ENCODE measurements around the gene TSSK2.

Gene TSSK2

DNA sequence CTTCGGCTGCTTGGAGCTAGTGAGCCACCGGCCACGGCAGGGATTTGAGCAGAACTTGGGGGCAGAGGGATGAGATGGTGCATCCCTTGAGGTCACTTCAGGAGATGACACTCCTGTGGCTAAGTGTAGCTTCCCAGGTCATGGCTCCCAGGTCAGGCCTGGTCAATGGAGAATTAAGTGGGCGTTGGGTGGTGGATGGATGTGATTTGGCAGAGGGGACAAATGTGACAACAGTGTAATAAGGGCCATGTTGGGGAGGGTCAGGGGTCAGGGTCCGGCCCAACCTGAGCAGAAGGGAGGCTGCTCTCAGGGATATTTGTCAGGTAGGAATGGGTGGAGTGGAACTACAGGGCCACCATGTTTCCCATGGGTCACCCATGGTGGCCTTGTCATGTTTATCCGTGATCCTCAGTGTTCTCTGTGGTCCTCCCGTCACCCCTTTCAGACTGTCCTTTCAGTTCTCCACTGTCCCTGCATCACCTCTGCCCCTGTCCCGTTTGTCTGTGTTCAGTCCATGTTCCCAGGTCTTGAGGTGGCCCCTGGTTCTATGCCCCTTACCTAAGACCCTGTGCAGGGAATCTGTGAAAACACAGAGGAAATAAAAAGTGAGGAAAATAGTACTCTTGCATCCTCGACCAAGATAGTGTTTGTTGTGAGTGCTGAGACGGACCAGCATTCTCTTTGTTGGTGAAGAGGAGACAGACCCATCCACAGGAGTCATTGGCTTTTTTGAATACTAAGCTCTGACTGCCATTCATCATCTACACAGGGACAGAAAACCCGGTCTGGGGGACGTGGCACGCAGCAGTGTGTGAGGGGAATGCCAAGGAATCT, 41.3 kb downstream of the TSSK2 start:
- no peak for DNase-seq

DNA sequence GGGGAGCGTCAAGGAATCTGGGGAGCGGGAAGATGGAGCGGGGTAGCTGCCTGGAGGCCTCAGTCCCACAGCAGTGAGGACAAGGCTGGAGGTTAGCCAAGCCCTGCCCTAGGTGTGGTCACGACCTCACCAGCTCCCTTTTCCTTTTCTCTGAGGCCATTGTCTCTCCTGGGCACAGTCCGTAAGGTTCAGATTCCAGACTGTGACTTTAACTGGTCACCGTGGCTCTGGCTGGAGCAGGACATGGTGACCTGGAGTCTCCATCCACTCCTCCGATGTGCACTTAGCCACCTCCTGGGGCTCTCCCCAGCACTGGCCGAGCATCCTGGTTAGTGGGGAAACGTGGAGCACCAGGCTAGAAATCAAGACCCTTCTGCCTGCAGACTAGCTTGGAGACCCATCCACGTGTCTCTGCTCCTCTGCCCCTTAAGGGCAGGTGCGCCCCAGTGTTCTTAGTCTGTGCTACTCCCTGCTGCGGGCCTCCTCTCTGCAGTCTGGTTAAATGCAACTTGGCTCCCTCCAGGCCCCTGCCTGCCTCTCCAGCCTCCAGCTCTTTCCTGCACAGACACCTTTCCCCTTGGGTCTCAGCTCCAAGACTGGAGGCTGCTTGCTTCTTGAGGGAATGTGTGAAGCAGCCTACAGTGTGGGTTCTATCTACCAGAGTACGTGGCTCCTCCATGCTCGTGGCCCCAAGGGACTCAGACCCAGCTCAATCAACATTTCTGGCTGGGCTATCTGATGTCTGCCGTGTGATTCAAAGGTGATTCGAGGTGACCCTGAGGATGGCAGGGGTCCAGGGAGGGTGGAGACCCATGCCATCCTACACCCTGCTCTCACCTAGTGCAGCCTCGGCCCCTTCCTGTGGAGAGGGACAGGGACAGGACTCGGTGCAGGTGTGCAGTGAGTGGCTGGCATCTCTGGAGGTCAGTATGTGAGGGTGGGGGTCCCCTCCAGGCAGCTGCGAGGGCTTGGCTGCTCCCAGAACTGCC, 42.2 kb downstream of the TSSK2 start:
- no peak for DNase-seq

DNA sequence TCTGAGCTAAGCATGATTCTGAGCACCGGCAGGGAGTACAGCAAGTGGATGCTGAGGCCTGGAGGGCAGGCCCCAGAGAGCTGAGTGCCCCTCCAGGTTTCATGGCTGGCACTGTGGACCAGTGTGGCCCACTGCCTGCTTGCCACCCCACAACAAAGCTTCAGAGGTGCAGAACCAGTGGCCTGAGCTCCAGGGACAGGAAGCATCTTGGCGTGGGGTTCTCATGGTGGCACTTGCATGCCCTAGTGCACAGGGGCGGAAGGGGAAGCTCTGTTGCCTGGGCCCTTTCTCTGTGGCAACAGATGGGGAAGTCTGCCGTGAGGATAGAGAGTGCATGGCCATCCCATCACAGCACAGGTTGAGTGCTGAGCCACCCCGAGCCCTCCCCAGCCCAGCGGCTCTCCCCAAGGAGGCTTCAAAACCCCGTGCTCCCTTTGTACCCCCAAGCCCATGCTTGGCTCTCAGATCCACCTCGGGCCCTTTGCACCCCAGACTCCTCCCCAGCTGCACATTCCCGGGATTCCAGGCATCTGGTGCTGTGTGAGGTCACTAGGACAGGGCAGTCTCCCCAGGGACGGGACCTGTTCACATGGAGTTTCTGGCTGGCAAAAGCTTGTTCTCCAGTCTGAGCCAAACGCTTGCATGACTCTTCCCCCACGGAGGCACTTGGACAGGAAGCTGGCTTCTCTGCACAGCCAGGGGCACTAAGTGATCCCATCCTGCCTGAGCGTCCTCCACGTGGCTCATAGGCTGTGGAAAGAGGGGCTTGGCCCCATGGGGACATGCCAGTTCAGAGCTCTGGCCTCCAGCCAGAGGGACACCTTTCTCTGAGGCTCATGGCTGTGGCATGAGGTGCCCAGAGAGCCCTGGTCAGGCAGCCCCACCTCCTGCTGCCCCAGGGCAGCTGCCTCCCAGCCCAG, 43.3 kb downstream of the TSSK2 start:
- DNase-seq = peak; percentile 54

DNA sequence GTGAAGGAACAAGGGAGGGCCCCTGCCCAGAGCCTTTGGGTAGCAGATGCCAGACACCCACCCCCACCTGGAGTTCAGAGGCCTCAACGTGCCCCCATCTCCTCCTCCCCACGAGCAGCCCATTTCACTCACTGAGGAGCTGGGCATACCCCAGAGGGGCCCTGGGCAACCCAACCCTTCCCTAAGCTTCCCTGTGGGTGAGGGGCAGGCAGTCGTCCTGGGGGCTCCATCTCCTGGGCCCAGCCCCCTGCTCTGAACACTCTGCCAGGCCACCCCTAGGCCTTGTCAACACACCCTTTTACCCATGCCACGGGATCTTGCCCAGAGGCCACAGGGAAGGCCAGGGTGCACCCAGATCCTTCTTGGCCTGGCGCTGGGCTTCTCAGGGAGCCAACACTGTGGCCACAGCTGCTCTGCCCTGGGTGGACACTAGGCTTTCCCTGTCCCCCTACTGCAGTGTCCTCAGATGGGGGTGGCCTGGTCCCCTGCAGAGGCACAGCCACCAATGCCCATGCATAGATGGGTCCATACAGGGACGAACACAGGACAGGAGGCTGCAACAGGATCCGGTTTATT, 44.0 kb downstream of the TSSK2 start:
- DNase-seq = no peak

DNA sequence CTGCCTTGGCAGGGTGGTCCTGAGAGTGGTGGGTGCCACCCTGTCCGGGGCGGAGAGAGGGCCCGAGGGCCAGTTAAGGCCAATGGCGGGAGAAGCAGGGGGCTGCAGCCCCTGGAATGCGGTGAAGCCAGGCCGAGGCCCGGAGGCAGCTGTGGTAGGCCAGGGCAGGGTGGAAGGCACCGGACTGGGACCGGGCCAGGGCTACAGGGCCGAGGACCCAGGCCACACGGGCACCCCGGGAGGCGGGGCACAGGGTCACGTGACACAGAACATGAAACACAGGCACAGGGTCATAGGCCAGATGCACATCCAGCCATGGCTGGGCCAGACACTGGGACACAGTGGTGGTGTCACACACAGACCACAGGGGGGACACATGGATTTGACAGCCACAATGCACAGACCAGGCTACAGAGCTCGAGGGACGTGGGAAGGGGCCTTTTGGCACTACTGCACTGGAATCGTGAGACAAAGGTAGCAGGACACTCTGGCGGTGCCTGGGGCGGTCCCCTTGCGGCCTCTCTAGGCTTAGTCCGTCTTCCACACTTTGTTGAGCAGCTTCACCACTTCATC, 44.6 kb downstream of the TSSK2 start:
- no peak for DNase-seq

DNA sequence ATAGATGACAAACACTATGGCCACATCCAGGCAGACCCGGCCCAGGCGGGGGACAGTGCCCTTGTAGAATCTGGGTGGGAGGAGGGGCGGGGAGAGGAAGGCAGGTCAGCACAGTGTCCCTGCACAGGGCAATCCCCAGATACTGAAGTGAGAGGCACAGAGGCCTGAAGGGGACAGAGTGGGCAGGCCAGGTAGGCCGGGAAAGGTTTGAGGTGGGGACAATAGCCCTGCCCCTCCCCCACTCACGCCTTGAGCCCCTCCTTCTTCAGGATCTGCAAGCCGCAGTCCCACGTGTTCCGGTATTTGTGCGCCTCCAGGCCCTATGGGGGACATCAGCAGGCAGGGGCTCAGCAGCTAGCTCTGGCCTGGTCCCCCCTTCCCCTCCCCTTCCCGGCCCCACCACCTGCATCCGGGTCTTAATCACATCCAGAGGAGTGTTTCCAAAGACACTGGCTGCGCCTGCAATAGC, 45.1 kb downstream of the TSSK2 start:
- DNase-seq = no peak

DNA sequence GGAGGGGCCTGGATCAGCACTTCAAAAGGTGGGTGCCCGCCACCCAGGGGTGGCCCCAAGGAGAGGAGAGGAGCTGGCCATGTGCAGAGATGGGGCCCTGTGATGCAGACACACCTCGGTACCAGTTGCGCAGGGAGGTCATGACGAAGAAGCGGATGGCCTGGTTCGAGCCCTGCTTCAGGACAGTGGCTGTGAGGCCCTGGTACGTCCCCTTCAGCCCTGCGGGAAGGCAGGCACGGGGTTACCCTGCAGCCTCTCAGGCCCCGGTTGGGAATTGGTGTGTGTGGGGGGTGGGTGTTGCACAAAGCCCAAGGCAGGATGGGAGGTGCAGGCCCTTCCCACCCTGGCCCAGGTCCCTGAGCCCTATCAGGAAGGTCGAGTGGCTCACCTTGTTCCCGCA, 45.6 kb downstream of the TSSK2 start:
- DNase-seq = no peak

DNA sequence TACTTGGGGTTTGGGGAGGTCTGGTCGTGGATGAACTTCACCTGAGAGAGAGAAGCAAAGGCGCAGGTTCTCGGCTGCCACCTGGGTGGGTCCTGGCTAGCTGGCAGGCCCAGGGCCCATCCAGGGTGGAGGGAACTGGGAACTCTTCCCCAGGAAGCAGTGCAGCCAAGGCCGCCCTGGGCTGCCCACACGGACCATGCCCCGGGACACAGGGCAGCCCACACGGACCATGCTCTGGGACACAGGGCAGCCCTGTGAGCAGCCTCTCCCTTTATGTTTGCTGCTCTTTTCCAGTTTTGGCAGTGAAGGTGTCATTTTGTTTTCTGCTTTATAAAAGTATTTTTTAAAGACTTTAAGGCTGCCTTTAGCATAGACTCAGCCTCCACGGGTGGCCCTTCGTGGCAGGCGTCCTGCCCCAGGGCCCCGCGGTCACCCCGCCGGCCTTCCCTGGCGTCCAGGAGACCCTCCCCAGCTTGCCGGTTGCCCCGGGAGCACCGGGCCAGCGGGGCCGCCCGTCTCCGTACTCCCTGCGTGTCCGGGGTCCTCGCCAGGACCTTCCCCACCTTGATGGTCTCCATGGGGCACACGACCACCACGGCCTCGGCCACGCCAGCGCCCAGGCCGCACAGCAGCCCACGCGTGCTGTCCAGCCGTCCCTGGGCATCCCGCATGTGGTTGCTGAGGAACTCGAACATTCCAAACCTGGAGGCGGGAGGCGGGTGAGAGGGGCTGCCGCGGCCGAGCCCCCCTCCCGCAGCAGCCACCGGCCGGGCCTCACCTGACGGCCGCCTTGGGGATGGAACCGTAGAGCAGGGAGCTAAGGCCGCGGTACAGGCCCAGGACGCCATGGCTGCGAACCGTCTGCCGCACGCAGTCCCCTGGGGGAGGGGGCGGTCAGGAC, 46.3 kb downstream of the TSSK2 start:
- DNase-seq = no peak

DNA sequence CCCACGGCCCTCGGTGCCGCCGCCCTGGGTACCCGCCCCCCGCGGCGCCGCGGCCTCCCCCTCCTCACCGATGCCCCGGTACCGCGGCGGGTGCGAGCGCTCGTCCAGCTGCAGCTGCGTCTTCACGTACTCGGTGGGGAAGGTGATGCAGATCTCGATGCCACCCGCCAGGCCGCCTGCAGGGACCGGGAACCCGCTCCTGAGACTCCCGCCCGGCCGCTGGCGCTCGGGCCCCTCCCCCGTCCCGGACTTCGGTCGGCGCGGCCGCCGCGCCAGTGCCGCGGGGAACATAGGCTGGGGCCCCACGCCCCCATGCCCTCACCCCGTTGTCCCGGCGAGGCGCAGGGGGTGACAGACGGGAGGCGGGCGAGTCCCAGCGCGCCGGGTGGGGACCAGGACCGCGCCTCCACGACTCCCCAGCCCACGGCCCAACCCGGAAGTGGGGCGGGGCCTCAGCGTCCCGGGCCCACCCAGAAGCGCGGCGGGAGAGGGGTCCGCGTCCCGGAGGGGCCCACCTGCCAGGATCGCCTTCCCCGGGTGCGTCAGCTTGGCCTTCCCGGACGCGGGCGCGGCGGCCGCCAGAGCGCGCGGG, 47.1 kb downstream of the TSSK2 start:
- DNase-seq = no peak

DNA sequence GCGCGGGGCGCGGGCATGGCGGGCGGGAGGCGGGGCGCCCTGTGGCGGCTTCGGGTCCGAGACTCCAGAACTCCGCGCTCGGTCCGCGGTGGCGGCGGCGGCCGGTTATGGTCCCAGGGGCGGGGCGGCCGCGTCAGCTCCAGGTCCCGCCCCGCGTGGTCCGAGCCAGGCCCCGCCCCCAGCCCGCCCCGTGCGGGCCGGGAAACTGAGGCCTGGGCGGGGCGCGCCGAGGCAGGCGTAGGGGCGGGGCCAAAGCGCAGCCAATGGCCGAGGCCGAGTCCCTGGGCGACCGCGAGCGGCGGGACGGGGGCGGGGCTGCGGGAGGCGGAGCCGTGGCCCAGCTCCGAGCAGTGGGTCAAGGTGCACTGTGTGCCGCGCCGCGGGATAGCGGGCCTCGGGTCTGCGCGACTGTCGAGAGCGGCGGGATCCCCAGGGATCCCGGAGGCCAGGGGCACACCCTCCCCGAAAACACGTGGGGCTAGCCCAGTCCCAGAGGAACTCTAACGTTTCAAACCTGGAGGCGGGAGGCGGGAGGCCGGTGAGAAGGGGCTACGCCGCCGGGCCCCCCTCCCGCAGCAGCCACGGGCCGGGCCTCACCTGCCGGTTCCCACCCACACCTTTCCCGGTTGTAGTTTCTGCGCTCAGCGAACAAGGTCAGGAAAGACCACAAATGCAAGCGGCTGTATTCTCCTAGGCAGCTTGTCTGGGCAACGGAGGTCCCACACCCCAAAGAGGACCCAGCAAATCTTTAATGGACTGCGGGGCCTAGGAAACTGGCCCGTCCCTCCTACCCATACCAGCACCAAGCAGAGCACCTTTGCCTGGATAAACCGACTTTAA, 47.8 kb downstream of the TSSK2 start, which contains the start of gene SLC25A1:
SLC25A1 (minus strand) TSS at position 80 of the 840 bp plus-strand sequence; CDS start at position 17, 63 bp downstream.
- peak; percentile 87 for DNase-seq

DNA sequence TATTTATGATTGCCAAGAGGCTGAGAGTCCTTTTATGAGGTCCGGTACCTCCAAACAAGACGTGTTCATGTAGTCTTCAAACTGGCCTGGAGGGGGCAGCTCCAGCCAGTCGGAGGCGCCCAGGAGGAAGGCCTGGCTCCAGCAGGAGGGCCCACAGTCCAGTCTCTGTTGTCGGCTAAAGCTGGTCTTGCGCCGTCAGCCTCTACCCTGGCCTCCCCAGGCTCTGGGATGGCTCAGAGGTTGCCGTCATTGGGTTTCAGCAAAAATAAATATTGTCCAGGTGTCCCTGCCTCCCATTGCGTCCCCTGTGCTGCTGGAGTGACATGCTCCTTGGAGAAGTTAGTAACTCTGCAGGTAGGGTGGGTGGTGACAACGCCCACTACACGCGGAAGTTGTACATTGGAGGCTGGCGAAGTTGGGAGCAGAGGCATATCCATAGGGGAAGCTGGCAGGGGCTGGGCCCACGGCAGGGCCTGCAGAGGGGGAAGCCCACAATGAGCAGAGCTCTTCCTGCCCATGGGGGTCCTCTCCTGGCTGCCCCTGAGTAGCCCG, 48.5 kb downstream of the TSSK2 start:
- peak; percentile 75 for DNase-seq

DNA sequence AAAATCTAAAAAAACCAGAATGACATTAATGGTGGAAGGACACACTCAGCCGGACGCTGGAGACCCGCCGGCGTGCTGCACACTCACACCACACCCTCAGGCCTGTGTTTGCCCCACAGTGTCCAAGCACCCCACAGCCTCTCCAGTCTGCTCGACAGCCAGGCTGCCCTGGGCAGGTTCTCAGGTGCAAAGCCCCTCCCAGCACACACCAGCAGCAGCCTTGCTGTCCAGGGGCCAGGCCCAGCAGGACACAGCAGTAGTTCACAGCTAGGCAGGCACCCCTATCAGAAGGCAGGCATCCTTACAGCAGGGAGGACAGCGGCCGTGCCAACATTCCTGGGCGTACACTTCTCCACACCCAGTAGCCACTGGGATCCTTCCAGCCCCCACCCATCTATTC, 49.1 kb downstream of the TSSK2 start:
- DNase-seq = no peak

DNA sequence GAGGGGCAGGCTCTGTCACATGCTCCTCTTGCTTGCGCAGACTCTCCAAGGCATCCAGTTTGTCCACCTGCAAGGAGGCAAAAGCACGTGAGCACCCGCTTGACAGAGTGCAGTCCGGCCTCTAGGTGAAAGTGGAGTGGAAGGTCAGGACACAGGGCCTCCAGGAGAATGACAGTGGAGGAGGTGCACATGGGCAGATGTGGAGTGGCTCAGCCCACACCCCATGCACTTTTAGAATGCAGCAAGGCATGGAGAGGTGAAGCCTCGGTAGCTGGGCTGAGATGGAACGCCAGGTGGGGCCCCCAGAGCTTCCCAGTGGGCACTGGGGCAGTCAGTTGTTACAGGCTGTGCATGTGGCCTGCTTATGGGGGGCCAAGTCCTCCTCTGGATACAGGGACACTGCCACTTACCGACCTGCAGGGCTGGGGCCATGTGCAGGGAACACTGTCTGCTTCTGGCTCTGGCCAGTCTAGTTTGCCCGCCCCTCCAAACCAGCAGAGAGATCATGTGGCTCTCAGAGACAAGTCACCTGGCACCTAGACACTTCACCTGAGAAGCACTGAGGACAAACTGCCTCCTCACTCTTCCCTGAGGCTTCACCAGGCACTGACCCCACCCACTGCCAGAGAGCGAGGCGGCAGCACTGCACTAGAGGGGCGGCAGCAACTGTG, 49.8 kb downstream of the TSSK2 start:
- DNase-seq = no peak

DNA sequence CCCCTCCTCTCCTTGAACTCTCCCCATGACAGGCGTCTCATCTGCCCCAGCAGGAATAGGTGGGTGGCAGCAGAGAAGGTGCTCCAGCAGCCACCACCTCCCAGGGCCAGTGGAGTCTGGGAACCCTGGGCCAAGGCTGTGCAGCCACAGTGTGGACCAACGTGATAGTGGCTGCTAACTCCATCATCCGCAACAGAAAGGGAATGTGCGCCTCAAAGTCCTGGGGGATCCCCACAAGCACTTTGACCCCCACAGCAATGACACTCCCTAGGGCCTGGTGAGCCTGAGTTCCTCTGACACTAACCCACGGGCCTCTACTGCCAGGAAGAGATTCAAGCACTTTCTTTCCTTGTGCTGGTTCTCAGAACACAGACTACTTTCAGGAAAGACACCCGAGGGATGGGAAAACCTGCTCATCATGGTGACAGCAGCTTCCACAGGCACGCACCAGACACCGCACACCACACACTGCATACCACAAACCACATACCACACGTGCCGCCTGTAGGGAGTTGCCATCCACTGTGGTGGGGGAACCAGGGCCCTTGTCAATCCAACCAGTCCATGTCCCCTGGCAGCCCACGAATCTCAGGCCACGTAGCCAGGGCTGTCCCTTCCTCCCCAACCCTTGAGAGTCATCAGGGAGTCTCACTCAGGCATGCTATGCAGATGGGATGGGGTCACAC, 50.8 kb downstream of the TSSK2 start:
- DNase-seq = no peak

Data from fibroblast of skin of abdomen (primary cell).